ENCODE data around the gene C2CD2.

DNA sequence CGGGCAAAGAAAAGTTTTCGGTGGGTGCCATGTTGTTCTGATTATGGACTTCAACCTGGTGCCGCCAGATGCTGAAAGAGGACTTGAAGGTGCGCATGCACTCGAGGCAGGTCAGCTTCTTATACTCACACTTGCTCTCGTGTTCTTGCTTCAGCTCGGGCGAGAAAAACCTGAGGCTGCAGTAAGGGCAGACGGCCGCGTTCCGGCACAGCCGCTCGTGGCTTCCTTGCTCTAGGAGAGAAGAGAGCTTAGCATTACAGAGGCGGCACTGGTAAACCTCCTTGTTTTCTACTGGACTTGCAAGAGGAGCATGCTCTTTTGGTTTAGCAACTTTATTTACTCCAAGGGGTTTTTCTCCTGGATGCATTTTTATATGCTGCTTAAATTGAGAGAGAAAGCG is 37.8 kb upstream of the C2CD2 start:
- TF ChIP-seq, protein P1, sequence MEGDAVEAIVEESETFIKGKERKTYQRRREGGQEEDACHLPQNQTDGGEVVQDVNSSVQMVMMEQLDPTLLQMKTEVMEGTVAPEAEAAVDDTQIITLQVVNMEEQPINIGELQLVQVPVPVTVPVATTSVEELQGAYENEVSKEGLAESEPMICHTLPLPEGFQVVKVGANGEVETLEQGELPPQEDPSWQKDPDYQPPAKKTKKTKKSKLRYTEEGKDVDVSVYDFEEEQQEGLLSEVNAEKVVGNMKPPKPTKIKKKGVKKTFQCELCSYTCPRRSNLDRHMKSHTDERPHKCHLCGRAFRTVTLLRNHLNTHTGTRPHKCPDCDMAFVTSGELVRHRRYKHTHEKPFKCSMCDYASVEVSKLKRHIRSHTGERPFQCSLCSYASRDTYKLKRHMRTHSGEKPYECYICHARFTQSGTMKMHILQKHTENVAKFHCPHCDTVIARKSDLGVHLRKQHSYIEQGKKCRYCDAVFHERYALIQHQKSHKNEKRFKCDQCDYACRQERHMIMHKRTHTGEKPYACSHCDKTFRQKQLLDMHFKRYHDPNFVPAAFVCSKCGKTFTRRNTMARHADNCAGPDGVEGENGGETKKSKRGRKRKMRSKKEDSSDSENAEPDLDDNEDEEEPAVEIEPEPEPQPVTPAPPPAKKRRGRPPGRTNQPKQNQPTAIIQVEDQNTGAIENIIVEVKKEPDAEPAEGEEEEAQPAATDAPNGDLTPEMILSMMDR (IDR thresholded peaks at IDR 0.05), result no peak
- TF ChIP-seq EP300 (IDR thresholded peaks at IDR 0.05) (no peak), POLR2A (IDR thresholded peaks at IDR 0.05) (no peak)

All from suprapubic skin (tissue), 3 donors.